Measurements from ENCODE around the gene ABHD10.
"Not testable (repeated sequence)": the region's sequence is repeated elsewhere in the genome, so short reads cannot be mapped to it uniquely, and the experiment has no call there.

The ABHD10 gene

DNA sequence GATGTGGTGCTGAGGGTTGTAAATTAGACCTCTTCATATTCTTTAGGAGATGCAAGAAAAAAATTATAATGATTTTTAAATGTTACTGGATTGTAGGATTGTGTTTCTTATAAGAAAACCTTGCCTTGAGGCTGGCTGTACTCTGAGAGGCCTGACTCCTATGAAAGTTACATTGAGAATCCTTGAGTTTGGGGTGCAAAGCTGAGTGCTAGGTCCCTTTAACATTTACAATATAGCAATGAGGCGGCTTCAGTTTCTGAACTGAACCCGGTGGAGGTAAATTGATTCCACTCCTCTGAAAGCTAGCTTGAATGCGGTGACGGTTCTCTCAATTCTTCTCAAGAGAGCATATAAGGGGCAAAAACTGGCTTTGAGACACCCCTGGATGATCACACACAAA, 55.6 kb downstream of the ABHD10 start, which contains the start of gene TMPRSS7:
TMPRSS7 (plus strand) TSS at position 301 of the 400 bp plus-strand sequence. CDS start 110 bp downstream, outside the sequence.
- no peak for DNase-seq (ENCODE audit: low read depth in 2 of 2)
- no peak within 1 kb of the TSS for H3K4me3 ChIP-seq (replicated peaks in 1 of 2; ENCODE audit: low read depth in 2 of 2, low read length in 2 of 2)
- TF ChIP-seq, protein P1, sequence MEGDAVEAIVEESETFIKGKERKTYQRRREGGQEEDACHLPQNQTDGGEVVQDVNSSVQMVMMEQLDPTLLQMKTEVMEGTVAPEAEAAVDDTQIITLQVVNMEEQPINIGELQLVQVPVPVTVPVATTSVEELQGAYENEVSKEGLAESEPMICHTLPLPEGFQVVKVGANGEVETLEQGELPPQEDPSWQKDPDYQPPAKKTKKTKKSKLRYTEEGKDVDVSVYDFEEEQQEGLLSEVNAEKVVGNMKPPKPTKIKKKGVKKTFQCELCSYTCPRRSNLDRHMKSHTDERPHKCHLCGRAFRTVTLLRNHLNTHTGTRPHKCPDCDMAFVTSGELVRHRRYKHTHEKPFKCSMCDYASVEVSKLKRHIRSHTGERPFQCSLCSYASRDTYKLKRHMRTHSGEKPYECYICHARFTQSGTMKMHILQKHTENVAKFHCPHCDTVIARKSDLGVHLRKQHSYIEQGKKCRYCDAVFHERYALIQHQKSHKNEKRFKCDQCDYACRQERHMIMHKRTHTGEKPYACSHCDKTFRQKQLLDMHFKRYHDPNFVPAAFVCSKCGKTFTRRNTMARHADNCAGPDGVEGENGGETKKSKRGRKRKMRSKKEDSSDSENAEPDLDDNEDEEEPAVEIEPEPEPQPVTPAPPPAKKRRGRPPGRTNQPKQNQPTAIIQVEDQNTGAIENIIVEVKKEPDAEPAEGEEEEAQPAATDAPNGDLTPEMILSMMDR (IDR thresholded peaks at IDR 0.05; ENCODE audit: low read depth, low read length) = no peak

DNA sequence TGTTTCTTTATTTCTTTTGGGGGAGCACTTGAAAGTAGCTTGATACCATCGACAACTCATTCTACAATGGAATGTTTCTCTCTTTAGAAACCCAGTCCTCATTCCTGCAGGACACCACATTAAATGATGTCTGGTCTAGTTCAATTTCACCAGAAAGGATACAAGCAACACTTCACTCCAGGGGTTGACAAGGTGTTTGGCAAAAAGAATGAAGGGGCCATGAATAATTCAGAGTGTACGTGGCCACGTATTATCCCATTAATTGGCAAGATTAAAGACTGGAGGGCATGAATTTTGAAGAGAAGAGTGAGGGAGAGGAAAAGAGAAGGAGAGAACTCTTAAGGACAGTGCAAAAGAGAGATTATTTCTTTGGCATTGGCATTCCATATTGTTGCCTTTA, 56.4 kb downstream of the ABHD10 start:
- peak in 1 of 2 donors; percentile 27 for DNase-seq (ENCODE audit: low read depth in 2 of 2)
- H3K4me3 ChIP-seq (replicated peaks in 1 of 2; ENCODE audit: low read depth in 2 of 2, low read length in 2 of 2) = no peak overlapping the region
- TF ChIP-seq, protein P1 (IDR thresholded peaks at IDR 0.05; ENCODE audit: low read depth, low read length) = no peak

DNA sequence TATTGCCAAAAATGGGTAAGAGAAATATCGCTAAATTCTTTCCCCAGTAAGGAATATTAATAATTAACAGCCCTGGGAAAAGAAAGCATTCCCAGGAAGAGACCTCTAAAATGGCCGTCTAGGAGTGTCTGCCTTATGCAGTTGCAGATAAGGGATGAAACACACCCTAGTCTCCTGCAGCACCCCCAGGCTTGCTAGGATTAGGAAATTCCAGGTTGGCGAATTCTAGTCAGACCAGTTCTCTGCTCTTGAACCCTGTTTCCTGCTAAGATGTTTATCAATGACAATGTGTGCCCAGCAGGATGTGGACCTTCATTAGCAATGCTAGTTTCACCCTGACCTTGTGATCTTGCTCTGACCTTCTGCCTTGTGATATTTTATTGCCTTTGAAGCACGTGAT, 58.4 kb downstream of the ABHD10 start:
- not testable (repeated sequence) for DNase-seq (ENCODE audit: low read depth in 2 of 2); H3K4me3 ChIP-seq (replicated peaks in 1 of 2; ENCODE audit: low read depth in 2 of 2, low read length in 2 of 2)

DNA sequence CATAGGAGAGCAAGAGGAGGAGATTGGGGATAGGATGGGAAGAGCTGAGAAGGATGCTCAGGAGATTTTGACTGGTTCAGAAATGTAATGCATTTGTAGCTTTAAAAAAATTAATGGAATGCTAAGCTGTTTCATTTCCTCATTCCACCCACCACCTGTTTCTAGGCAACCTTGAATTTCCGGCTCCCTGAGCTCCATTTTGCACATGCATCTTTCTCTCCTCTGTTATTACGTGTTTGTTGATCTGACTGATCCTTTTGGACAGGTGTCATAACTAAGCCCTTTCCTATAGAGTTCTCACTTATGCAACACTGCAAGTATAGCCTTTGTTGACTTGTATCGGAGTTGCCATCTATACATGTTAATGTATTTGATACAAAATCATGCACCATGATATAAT, 60.0 kb downstream of the ABHD10 start:
- peak in 1 of 2 donors; percentile 42 for DNase-seq (ENCODE audit: low read depth in 2 of 2)
- TF ChIP-seq, protein P1 (IDR thresholded peaks at IDR 0.05; ENCODE audit: low read depth, low read length) = no peak
- no peak overlapping the region for H3K4me3 ChIP-seq (replicated peaks in 1 of 2; ENCODE audit: low read depth in 2 of 2, low read length in 2 of 2)

DNA sequence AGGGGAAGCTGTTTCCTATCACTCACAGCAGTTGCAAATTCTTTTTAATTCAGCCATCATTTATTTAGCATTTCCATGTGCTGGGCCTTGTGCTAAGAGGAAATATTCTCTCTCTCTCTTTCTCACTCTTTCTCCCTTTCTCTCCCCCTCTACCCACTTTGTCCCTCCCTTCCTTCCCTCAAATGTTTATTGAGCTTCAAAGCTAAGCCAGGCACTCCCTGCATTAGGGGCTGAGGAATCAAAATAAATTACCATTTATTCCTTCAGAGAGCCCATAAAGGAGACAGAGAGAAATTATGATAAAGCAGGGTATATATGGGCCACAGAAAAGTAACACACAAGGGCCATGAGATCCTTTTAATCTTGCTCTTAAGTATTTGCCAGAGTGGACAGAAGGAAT, 62.5 kb downstream of the ABHD10 start:
- TF ChIP-seq, protein P1 (IDR thresholded peaks at IDR 0.05; ENCODE audit: low read depth, low read length) = no peak
- no peak overlapping the region for H3K4me3 ChIP-seq (replicated peaks in 1 of 2; ENCODE audit: low read depth in 2 of 2, low read length in 2 of 2)
- DNase-seq (ENCODE audit: low read depth in 2 of 2) = no peak

DNA sequence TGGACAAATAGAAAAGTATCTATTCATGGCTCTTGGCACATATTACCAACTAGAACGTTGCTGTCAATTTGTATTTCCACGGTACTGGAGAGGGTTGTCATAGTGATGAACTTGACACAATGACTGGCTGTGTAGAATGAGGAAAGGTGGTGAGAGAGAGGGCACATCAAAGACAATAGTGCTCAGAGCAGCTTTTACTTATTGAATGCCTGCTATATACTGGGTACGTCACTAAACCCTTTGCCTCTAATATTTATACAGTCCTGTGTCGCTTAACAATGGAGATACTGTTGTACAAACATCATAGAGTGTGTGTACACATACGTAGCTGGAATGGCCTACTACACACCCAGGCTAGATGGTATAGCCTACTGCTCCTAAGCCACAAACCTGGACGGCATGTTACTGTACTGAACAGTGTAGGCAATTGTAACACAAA, 64.0 kb downstream of the ABHD10 start:
- DNase-seq (ENCODE audit: low read depth in 2 of 2) = no peak

More for the DNA sequence above, 64.0 kb downstream of the ABHD10 start:
- no peak overlapping the region for H3K4me3 ChIP-seq (replicated peaks in 1 of 2; ENCODE audit: low read depth in 2 of 2, low read length in 2 of 2)
- TF ChIP-seq, protein P1 (IDR thresholded peaks at IDR 0.05; ENCODE audit: low read depth, low read length) = no peak

Measured in cardiac fibroblast (primary cell).